ENCODE results near the gene MIPEP.

MIPEP gene

GRCh38 chr13:23715092-23715761 lies 174.0 kb downstream of the MIPEP start:
- Histone ChIP-seq H3K4me1 (ENCODE audit: control insufficient read depth, insufficient read depth, low read length) (no peaks in the 10 kb centered on the region), H3K9me3 (ENCODE audit: control insufficient read depth, insufficient read depth, low read length) (no peaks in the 10 kb centered on the region; the same call in 1 of the 2 replicates), H3K27ac (ENCODE audit: low read depth, low read length) (no peak overlapping the region), H3K36me3 (ENCODE audit: control insufficient read depth, insufficient read depth, low read length) (no peaks in the 10 kb centered on the region), H3K9ac (ENCODE audit: low read depth, low read length) (no peak overlapping the region), H3K4me3 (ENCODE audit: low read depth, low read length) (no peak overlapping the region), H3K27me3 (ENCODE audit: control insufficient read depth, insufficient read depth, low read length) (no peaks in the 10 kb centered on the region)

GRCh38 chr13:23714672-23715071 lies 174.5 kb downstream of the MIPEP start:
- Histone ChIP-seq H3K27ac (ENCODE audit: low read depth, low read length) (no peak overlapping the region), H3K9me3 (ENCODE audit: control insufficient read depth, insufficient read depth, low read length) (no peaks in the 10 kb centered on the region; the same call in 1 of the 2 replicates), H3K27me3 (ENCODE audit: control insufficient read depth, insufficient read depth, low read length) (no peaks in the 10 kb centered on the region), H3K9ac (ENCODE audit: low read depth, low read length) (no peak overlapping the region), H3K36me3 (ENCODE audit: control insufficient read depth, insufficient read depth, low read length) (no peaks in the 10 kb centered on the region), H3K4me3 (ENCODE audit: low read depth, low read length) (no peak overlapping the region), H3K4me1 (ENCODE audit: control insufficient read depth, insufficient read depth, low read length) (no peaks in the 10 kb centered on the region)

- H3K36me3 ChIP-seq (ENCODE audit: control insufficient read depth, insufficient read depth, low read length): no peaks in the 10 kb centered on the region
- H3K27me3 ChIP-seq (ENCODE audit: control insufficient read depth, insufficient read depth, low read length): no peaks in the 10 kb centered on the region
- no peak overlapping the region for H3K4me3 ChIP-seq (ENCODE audit: low read depth, low read length)
- no peak overlapping the region for H3K27ac ChIP-seq (ENCODE audit: low read depth, low read length)
- no peak overlapping the region for H3K9ac ChIP-seq (ENCODE audit: low read depth, low read length)
- H3K4me1 ChIP-seq (ENCODE audit: control insufficient read depth, insufficient read depth, low read length): no peaks in the 10 kb centered on the region
- H3K9me3 ChIP-seq (ENCODE audit: control insufficient read depth, insufficient read depth, low read length): no peaks in the 10 kb centered on the region; the same call in 1 of the 2 replicates
Observed at GRCh38 chr13:23711355-23711754, 177.8 kb downstream of the MIPEP start.

GRCh38 chr13:23710366-23710765 lies 178.8 kb downstream of the MIPEP start:
- Histone ChIP-seq H3K4me3 (ENCODE audit: low read depth, low read length) (no peak overlapping the region), H3K4me1 (ENCODE audit: control insufficient read depth, insufficient read depth, low read length) (0 out of 2 replicates have a peak, but pooled peaks cover 1% of the 10 kb centered on the region), H3K27me3 (ENCODE audit: control insufficient read depth, insufficient read depth, low read length) (no peaks in the 10 kb centered on the region), H3K9ac (ENCODE audit: low read depth, low read length) (no peak overlapping the region), H3K27ac (ENCODE audit: low read depth, low read length) (no peak overlapping the region), H3K9me3 (ENCODE audit: control insufficient read depth, insufficient read depth, low read length) (no peaks in the 10 kb centered on the region; the same call in 1 of the 2 replicates), H3K36me3 (ENCODE audit: control insufficient read depth, insufficient read depth, low read length) (no peaks in the 10 kb centered on the region)

DNA sequence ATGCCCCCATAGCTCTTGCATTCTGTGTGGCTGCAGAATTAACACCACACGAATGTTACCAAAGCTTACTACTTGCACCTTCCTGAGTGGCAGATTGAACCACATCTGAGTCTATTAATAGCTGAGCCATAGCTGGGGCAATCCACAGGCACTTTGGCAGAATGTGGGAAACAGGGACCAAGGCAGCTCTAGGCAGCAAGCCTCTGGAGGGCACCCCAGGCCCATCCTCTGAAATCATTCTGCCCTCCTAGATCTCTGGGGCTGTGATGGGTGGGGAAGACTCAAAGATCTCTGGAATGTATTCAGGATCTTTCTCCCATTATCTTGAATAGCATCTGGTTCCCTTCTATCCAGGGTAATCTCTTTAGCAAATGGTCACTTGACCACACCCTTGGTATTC lies 179.7 kb downstream of the MIPEP start:
- H3K36me3 ChIP-seq (ENCODE audit: control insufficient read depth, insufficient read depth, low read length): no peaks in the 10 kb centered on the region
- H3K27ac ChIP-seq (ENCODE audit: low read depth, low read length): no peak overlapping the region
- no peak overlapping the region for H3K4me3 ChIP-seq (ENCODE audit: low read depth, low read length)
- no peaks in the 10 kb centered on the region; the same call in 1 of the 2 replicates for H3K9me3 ChIP-seq (ENCODE audit: control insufficient read depth, insufficient read depth, low read length)
- H3K27me3 ChIP-seq (ENCODE audit: control insufficient read depth, insufficient read depth, low read length): no peaks in the 10 kb centered on the region
- H3K9ac ChIP-seq (ENCODE audit: low read depth, low read length): no peak overlapping the region
- 0 out of 2 replicates have a peak, but pooled peaks cover 3% of the 10 kb centered on the region for H3K4me1 ChIP-seq (ENCODE audit: control insufficient read depth, insufficient read depth, low read length)

DNA sequence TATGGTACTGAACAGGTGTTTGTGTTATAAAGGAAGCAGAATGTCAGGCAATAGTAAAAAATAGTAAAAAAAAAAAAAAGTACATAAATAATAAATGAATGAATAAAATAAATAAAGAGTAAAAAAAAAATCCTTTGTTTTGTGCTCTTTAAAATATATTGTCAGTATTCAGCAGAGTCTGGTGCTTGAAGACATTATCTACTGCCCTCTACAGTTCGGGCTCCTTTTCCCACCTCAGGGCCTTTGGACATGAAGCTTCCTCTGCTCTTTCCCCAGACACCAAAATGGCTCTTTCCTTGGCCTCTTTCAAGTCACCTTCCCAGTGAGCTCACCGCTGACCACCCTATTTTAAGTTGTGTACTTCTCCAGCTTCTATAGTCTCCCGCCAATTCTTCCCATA lies 181.5 kb downstream of the MIPEP start:
- Histone ChIP-seq H3K27ac (ENCODE audit: low read depth, low read length) (no peak overlapping the region), H3K4me1 (ENCODE audit: control insufficient read depth, insufficient read depth, low read length) (0 out of 2 replicates have a peak, but pooled peaks cover 3% of the 10 kb centered on the region), H3K9ac (ENCODE audit: low read depth, low read length) (no peak overlapping the region), H3K4me3 (ENCODE audit: low read depth, low read length) (no peak overlapping the region), H3K27me3 (ENCODE audit: control insufficient read depth, insufficient read depth, low read length) (no peaks in the 10 kb centered on the region), H3K36me3 (ENCODE audit: control insufficient read depth, insufficient read depth, low read length) (no peaks in the 10 kb centered on the region), H3K9me3 (ENCODE audit: control insufficient read depth, insufficient read depth, low read length) (no peaks in the 10 kb centered on the region)

GRCh38 chr13:23705583-23705982 lies 183.6 kb downstream of the MIPEP start:
- Histone ChIP-seq H3K9ac (ENCODE audit: low read depth, low read length) (no peak overlapping the region), H3K36me3 (ENCODE audit: control insufficient read depth, insufficient read depth, low read length) (no peaks in the 10 kb centered on the region), H3K4me1 (ENCODE audit: control insufficient read depth, insufficient read depth, low read length) (0 out of 2 replicates have a peak, but pooled peaks cover 10% of the 10 kb centered on the region), H3K27me3 (ENCODE audit: control insufficient read depth, insufficient read depth, low read length) (no peaks in the 10 kb centered on the region), H3K4me3 (ENCODE audit: low read depth, low read length) (no peak overlapping the region), H3K9me3 (ENCODE audit: control insufficient read depth, insufficient read depth, low read length) (no peaks in the 10 kb centered on the region), H3K27ac (ENCODE audit: low read depth, low read length) (no peak overlapping the region)

DNA sequence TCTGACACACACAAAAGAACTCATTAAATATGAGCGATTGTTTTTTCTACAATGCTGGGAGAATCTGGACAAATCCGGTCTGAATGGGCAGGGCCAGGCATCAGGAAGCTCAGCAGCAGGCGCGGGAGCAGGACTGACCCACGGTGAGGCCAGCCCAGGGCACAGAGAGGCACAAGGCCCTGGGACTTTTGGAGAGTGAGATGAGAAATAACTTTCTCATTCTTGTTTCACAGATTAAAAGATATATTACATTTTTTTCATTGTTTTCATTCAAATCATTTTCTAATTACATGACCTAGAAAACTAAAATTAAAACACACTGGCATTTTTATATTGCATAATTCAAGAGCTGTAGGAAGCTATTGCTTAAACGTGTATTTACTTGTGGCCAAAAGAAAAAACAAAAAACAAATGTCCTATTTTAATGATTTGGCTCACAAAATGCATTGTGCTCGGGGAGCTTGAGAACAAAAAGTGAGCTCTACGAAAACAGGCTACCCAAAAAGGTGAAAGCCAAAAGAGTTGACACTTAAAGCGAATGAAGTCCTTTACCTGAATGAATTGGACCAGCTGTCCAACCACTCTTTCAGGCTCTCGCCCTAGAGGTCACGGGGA lies 185.8 kb downstream of the MIPEP start:
- Histone ChIP-seq H3K36me3 (ENCODE audit: control insufficient read depth, insufficient read depth, low read length) (no peaks in the 10 kb centered on the region), H3K9ac (ENCODE audit: low read depth, low read length) (no peak overlapping the region), H3K4me3 (ENCODE audit: low read depth, low read length) (no peak overlapping the region), H3K27me3 (ENCODE audit: control insufficient read depth, insufficient read depth, low read length) (no peaks in the 10 kb centered on the region), H3K27ac (ENCODE audit: low read depth, low read length) (no peak overlapping the region), H3K9me3 (ENCODE audit: control insufficient read depth, insufficient read depth, low read length) (no peaks in the 10 kb centered on the region), H3K4me1 (ENCODE audit: control insufficient read depth, insufficient read depth, low read length) (0 out of 2 replicates have a peak, but pooled peaks cover 10% of the 10 kb centered on the region)

GRCh38 chr13:23701636-23702035 lies 187.6 kb downstream of the MIPEP start:
- Histone ChIP-seq H3K9me3 (ENCODE audit: control insufficient read depth, insufficient read depth, low read length) (no peaks in the 10 kb centered on the region), H3K4me1 (ENCODE audit: control insufficient read depth, insufficient read depth, low read length) (0 out of 2 replicates have a peak, but pooled peaks cover 10% of the 10 kb centered on the region), H3K27me3 (ENCODE audit: control insufficient read depth, insufficient read depth, low read length) (no peaks in the 10 kb centered on the region), H3K27ac (ENCODE audit: low read depth, low read length) (no peak overlapping the region), H3K4me3 (ENCODE audit: low read depth, low read length) (no peak overlapping the region), H3K9ac (ENCODE audit: low read depth, low read length) (no peak overlapping the region), H3K36me3 (ENCODE audit: control insufficient read depth, insufficient read depth, low read length) (no peaks in the 10 kb centered on the region)

- H3K36me3 ChIP-seq (ENCODE audit: control insufficient read depth, insufficient read depth, low read length): no peaks in the 10 kb centered on the region
- no peak overlapping the region for H3K9ac ChIP-seq (ENCODE audit: low read depth, low read length)
- peaks cover 13% of the 10 kb centered on the region; the same call in 1 of the 2 replicates for H3K4me1 ChIP-seq (ENCODE audit: control insufficient read depth, insufficient read depth, low read length)
- H3K9me3 ChIP-seq (ENCODE audit: control insufficient read depth, insufficient read depth, low read length): no peaks in the 10 kb centered on the region
- H3K27ac ChIP-seq (ENCODE audit: low read depth, low read length): no peak overlapping the region
- no peaks in the 10 kb centered on the region for H3K27me3 ChIP-seq (ENCODE audit: control insufficient read depth, insufficient read depth, low read length)
- no peak overlapping the region for H3K4me3 ChIP-seq (ENCODE audit: low read depth, low read length)
Observed at GRCh38 chr13:23701186-23701585, 188.0 kb downstream of the MIPEP start.

DNA sequence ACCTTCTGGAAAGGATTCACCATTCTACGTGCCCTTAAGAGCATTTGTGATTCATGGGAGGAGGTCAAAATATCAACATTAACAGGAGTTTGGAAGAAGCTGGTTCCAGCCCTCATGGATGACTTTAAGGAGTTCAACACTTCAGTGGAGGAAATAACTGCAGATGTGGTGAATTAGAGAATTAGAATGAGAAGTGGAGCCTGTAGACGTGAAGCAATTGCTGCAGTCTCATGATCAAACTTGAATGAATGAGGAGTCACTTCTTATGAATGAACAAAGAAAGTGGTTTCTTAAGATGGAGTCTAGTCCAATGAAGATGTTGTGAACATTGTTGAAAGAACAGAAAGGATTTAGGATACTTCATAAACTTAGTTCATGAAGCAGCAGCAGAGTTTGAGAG lies 189.9 kb downstream of the MIPEP start:
- Histone ChIP-seq H3K9ac (ENCODE audit: low read depth, low read length) (no peak overlapping the region), H3K36me3 (ENCODE audit: control insufficient read depth, insufficient read depth, low read length) (no peaks in the 10 kb centered on the region), H3K9me3 (ENCODE audit: control insufficient read depth, insufficient read depth, low read length) (no peaks in the 10 kb centered on the region), H3K27me3 (ENCODE audit: control insufficient read depth, insufficient read depth, low read length) (no peaks in the 10 kb centered on the region), H3K27ac (ENCODE audit: low read depth, low read length) (no peak overlapping the region), H3K4me3 (ENCODE audit: low read depth, low read length) (no peak overlapping the region), H3K4me1 (ENCODE audit: control insufficient read depth, insufficient read depth, low read length) (peaks cover 15% of the 10 kb centered on the region; the same call in 1 of the 2 replicates)

All from HUES48 (cell line).